Measurements from ENCODE around the gene SMAD5.

Gene SMAD5

DNA sequence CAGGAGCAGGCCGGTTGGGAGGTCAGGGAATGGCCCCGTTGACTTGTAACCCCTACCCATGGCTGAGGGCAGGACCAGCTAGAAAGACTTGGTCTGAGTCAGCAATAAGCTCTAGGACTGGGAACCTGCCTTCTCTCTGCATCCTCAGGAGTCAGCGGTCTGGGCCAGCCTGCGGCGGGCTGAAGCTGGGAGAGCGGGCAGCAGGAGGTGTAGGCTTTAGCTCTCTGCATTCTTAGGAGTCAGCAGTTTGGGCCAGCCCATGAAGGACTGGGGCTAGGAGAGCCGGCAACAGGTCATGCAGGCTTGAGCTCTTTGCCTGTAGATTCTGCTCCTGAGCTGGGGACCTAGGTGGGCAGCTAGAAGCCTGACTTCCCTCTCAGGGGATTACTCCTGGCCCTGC lies 66.8 kb downstream of the SMAD5 start:
- no peak for DNase-seq

DNA sequence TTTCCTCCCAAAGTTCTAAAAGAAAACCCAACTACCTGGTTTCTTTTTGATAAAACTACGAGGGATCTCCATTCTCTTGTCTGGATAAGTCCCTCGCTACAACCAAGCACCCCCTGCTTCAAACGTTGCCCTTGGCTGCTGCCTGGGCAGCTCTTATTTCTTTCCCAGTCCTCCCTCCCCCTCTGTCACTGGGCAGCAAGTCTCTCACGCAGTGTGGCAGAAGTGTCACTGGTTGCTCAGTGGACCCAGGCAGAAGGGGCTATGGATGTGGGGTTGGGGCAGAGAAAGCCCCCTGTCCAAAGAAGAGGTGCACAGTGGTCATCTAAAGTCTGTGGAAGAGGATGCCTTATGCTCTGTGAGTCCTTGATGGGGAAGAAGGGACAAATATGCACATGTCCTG lies 67.5 kb downstream of the SMAD5 start:
- no peak for DNase-seq

DNA sequence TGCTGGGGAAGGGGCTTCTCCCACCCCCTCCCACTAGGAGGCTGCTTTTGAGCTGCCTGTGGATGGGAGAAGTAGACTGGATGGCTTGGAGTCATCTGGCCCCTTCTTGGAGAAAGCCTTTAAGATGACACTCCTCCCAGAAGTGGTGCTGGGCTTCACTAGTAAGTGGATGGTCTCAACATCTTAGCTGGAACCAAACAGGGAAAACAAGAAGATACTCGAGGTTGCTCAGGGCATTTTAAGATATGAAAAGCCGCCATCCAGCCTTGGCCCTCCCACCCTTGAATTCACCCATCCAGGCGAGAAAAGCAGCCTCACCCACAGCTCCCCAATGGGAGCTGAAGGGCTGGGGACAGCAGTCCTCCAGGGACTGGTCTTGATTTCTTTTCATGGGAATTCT lies 68.1 kb downstream of the SMAD5 start:
- DNase-seq = no peak

DNA sequence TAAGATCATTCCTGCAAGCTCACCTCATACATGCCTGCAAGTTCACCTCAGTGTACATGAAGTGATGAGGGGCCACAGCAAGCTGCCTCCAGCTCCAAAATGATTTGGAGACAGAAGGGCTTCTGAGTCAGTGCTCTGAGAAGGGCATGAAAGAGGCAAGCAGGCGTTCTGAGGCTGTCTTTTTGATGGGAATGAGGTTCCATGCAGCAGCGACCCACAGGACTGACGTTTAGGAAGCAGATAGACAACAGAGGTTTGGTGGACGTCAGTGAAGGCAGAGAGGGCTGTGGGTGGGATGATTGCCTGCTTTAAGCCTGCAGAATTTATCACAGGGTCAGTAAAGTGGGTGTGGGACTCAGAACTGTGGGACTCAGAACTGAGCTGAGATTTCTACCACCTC lies 69.2 kb downstream of the SMAD5 start:
- DNase-seq = no peak

DNA sequence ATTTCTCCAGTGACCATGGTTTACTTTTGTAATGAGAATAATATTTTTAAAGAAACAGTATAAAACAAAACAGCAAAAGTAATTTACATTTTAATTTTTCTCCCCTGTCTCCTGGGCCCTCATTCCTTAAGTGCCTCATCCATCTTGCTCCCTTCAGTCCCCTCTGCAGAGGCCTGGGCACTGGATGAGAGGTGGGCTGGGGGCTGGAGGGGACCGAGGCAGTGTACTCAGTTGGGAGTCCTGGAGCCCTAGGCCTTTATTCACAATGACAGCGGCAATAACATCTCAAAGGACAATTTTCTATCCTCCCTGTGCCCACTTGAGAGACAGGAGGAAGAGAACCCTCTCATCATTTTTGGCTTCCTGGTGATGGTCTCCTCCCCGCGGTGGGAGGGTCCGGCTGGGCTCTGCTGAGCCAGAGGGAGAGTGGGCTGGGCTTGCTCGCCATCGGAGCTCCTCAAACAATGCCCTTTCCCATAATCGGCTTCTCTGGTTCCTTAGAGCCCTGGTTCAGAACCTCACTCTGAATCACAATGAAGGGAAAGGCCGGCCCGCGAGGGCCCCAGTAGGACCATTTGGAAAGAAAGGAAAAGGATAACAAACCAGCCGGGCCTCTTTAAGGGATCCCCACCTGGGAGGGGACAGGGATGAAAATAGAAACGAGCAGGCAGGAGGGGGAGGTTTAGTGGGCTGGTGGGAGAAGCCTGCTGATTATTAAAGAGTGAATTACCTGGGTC lies 70.0 kb downstream of the SMAD5 start:
- DNase-seq = no peak

DNA sequence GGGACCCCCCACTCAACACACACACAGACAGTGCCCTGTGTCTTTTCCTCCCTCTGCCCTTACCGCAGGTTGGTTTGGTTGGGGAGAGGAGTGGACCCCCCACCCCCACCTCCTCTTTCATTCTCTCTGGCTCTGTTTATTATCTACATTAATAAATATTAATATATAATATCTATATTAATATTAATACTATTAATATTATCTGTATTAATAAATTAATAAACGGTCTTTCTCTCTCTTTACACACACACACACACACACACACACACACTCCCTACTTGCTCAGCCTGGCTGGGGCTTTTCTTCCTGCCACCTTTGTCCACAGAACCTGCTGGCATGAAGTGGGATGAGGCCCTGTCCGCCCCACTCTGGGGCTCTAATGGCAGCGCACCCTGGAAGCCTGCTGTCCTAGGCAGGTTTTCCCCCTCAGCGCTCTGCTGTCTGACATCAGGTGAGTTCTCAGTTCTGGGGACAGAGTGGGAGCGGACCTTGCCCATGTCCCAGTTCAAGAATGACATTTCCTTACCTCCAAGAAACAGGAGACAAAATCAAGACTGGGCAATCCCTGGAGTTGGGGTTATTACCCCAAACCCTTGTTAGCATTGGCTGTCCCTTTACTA lies 70.8 kb downstream of the SMAD5 start:
- no peak for DNase-seq

DNA sequence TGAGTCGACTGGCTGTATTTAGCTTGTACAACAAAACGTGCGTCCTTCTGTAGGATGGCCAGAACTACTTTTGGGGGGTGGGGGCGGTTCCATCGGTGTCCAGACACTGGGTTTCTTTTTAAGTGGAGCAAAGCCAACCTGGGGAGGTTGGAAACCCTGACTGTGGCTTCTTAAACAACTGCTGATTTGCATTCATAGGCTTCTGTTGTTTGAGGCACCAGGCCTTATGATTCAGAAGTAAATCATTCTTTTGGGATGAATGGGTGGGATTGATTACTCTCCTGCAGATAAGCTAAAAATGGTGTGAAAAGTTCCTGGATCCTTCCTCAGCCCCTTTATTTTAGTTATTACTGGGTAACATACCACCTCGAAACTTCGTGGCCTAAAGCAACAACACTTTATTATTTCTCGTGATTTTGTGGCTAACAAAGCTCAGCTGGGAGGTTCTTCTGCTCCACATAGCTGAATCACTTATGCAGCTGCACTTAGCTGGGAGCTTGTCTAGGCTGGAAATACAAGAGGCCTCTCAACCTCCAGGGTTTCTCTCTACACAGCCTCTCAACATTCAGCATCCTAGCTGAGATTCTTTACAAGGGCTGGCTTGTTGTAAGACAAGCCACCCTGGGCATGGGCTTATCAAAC lies 72.5 kb downstream of the SMAD5 start:
- no peak for DNase-seq

DNA sequence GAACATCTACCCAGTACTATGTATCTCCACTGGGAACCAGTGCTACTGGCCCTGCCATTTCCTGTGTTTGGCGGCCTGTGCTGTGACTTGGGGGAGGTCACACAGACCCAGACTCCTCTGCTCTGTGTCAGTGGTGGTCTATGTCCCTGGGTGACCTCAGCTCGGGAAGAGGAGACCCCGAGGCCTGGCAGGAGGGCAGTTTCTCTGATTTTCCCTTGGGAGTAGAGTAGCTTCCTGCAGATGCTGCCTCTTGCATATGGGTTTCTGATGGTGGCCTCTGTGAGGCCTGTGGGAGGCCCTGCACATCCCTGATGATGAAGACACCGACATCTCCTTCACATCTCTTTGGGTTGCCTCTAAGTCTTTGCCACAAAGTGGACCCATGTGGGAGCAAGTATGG lies 73.3 kb downstream of the SMAD5 start:
- no peak for DNase-seq

DNA sequence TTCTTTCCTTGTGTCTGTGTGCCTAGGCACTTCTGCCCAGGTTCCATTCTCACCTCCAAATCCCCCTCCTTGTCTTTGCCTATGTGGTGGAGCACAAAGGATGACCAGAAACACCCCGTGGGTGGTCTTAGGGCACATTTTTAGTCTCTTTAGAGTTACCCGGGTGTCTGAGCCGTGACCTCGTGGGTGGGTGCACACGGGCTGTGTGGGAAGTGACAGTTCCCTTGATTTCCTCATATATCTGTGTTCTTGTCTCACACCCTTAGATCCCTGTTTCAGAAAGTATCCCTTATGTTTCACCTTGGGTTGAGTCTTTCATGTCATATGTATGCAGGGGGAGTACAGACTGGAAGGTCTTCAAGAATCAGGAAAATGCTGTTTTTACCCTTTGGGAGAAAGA lies 73.7 kb downstream of the SMAD5 start:
- no peak for DNase-seq

DNA sequence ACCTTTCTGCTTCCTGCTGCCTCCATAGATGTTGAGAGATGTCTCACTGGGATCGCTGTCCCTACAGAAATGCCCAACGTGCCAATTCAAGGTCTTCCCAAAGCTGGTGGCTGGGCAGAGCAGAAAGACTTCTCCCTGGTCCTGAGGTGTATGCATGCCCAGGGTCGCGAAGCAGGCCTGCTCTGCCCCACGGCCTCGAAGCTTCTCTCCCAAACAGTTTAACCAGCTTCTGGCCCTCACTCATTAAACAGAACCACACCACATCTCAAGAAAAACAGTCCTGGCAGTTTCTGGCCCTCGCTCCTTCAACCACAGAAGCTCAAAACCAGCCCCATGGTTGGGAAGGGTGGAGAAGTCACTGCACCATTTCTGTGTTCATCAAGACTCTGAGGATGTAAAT lies 75.0 kb downstream of the SMAD5 start:
- DNase-seq = no peak

DNA sequence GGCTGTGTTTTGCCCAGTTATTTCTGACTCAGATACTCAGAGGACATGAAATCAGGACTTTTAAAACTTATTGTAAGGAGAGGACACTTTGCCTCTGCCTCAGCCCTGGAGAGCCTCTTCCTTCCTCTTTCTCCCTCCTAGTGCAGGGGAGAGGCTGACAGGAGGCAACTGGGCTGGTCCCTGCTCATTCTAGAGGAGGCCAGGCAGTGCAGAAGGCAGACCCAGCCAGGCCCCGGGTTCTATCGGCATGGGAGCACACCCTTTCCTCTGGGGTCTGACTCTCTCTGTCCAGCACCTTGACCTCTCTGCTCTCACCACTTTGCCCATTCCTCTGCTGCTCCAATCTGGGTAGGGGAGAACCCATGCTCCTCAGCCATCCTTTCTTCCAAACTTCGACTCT lies 76.3 kb downstream of the SMAD5 start:
- DNase-seq = no peak

DNA sequence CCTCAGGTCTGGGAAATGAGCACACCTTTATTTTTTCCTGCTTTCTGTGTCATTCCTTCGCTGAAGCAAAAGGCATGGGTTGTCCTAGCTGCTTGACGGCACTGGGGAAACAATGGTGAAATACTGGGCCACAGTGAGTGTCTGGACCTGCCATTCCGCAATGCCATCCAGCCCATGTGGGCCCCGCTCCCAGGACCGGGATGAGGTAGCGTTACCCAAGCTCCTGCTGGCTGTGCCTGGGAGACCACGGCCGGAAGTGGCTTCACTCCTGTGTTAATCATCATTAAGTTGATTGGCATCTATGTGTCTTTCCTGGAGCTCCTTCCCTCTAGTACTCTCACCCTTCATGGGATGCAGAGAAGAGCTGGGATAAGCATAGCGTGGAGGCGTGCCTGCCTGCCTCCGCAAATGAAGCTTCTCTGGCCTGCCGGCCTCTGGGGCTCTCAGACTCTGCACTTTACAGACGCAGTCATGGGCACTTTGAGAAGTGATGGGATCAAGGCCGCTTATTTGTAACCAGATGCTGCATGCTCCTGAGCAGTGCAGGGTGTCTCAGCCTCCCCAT lies 76.8 kb downstream of the SMAD5 start:
- no peak for DNase-seq

DNA sequence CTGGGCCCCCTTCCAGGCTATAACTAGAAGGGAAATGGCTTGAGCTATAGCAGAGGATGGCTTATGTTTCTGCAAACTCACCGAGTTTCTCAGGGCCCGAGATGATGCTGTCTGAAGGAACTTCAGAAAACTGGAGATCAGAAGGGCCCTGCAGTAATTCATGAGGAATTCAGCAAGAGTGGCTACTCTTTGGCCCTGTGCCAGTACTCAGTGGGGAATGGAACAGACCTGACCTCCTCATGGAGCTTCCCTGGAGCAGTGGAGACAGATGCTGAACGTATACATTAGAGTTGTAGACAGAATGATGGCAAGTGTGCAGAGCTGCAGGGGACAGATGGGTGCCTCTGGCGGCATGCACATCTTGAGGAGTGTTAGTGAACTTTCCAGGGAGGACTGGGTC lies 77.6 kb downstream of the SMAD5 start:
- no peak for DNase-seq

DNA sequence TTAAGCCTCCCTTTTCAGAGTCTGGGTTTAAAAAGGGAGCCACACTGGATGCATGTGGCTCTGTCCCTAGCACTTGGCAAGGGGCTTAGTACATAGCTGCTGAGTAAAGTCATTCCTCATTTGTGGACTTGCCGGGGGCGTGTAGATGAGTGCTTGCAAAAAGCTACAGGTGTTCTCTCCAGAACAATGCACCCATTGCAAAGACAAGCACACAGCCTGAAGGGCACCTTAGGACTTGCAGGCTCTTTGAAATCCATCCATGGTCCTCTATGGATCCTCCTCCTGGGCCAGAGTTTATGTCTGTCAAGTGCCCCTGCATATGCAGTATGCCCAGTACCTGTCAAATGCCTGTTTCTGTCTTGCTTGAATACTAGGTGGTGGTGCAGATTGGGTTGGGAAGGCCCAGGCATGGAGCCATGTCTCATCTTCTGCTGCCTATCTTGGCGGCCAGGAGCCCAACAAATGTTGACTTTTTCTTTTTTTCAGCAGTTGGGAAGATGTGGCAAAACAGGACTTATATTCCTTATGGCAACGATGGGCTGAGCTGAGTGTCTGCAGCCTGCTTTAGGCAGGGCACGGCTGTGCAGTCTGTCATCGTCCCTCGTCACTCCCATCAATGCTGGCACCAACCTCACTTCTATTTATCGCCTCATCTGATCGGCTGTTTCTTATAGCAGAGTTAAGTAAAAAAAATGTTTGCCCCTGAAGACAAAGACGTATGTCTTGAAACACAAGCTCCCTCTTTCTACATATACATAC lies 78.8 kb downstream of the SMAD5 start:
- no peak for DNase-seq

DNA sequence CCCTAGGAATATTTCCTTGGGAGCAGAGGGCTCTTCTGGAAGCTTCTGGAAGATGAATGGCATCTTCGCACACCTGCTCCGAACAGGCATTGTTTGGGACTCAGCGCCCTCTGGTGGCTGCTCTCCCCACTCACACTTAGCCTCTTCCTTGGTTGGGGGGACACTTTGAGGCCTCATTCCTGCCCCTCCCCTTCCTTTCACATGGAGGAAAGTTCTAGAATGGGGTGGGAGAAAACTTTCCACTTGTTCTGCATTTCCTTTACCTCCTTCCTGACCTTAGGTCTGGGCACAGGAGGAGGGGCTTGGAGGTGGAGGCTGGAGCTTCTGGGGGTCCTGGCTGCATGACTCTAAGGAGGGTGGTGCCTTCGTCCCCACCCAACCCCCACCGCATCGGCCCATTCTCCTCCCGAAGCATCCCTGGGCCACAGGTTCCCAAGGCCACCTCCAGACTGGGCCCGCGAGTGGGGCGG lies 79.6 kb downstream of the SMAD5 start:
- DNase-seq = peak; percentile 54

DNA sequence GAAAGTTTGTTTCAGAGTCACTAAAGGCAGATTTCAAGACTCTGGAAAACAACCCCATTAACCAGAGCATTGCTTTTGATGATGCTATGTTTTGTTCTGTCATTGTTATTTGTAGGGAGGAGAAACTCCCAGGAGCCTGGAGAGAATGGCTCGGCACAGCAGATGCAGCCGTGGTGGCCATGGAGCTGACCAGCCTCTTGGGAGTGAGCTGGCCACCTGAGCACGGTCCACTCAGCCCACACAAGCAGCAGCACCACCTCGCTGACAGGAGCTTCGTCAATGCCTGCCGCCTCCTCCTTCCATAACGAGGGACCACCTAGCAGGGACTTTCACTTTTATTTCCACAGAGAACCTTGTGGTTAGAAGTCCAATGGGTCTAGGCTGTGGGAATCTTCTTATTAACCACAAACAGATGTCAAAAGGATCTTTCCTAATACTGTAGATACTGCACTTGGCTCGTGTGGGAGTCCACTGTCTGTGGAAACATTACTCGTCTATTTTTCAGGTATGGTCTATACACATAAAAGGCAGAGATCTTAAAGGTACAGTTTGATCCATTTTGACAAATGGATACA lies 81.4 kb downstream of the SMAD5 start:
- no peak for DNase-seq

DNA sequence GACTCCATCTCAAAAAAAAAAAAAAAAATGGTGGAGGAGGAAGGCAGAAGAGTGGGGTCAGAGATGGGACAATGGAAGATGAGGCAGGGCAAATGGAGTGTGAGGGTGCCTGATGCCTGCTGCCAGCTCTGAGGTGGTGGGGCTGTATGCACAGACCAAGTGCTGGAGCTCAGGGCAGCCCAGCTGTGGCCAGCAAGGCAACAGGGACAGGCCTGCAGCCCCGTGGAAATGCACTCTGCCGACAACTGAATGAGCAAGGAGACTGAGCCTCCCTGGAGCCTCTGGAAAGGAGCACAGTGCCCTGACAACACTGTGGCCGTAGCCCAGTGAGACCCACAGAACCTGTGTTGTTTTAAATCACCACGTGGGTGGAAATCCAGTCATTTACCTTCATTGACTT lies 83.2 kb downstream of the SMAD5 start:
- DNase-seq = no peak

DNA sequence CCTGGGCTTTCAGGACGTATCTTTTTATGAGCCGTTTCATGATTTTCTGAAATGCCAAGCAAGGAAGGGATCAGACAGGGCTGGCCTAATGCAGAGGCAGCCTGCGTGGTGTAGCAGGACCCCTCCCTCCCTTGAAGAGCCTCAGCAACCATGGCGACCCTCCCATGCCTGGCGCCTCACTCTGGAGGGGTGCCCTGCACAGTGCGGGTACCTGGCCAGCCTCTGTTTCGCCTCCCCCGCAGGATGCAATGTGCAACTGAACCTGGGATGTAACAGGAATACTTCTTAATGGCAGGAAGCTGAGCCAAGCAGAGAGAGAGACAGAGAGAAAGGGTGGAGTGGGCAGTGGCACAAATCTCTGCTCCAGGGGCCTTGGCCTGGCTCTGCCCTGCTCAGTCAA lies 83.6 kb downstream of the SMAD5 start:
- no peak for DNase-seq

DNA sequence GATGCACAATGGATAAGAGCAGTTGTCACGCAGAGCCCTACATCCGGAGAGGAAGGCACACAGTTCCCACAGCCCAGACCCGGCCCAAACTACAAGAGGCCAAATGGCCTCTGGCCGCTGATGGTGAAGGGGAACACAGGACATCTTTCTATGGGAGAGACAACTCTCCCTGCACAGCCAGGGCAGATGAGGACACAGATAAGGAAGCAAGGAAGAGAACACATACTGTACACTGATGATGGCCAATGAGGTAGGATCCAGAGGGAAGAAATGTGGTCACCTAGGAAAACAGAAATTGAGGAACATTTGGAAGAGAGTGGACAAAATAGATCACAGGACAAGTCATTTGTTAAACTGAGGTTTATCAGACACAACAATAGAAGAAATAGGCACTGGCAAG lies 88.7 kb downstream of the SMAD5 start:
- DNase-seq = no peak

DNA sequence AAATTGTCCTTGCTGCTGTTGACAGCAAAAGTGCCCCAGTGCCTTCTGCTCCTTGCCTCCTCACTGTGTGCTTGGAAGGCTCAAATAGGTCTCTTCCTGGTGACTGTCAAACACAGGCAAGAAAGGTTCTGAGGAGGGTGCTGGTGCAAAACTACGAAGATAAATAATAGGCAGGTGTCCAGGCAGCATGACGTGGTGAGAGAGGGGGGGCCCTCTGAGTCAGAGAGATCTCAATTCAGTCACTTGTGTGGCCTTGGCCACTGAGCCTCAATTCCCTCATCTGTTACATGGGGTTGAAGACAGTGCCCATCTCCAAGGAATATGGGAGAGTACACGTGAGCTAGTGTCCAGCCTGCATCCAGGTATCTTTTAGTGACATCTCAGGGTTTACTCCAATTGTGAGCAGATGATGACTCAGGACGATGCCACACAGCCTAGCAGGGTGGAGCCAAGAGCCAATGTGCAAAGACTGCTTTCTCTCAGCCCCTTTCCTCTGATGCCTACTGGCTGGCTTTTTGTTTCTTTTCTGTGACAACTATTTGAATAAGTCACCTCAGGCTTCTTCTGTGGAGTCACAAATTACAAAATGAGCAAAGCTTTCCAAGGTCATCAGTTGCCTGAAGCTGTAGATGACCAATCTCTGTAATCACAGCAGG lies 90.1 kb downstream of the SMAD5 start:
- no peak for DNase-seq

DNA sequence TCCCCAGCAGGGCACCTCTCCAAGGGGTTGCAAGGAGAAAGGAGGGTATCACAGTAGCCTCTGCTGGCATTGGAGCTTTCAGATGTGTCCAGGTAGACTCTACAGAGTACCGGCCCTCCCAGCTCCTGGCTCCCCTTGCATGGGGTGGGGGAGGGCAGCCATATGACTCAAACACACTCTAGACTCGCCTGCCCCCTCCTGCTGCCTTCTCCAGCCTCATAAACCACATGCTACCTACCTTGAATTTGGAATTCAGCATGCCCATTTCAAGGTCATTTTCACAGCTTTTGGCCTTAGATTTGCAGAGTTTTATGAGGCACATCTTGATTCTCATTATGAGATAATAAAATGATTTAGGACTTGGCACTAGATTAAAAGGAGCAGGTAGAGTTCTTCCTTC lies 93.2 kb downstream of the SMAD5 start:
- no peak for DNase-seq

DNA sequence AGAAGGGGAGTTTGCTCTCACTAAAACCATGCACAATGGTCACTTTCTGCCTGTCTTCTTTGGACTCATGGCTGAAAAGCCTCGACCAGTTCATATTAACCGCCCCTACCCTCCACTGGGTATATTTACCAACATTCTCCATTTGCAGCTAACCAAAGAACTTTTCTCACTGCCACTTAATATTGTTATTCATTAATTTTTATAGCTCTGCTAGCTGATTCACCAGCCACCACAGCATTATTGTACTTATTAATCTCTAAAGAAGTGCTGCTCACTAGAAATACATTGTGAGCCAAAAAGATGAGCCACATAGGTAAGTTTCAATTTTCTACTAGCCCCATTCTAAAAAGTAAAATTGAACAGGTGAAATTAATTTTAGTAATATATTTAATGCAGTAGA lies 93.8 kb downstream of the SMAD5 start:
- no peak for DNase-seq
